HG02938 (cell line): ENCODE data around the gene SNX4.
"Not testable (repeated sequence)": the region's sequence is repeated elsewhere in the genome, so short reads cannot be mapped to it uniquely, and the experiment has no call there.

Experiments
- ATAC-seq: cut with Tn5 transposase; IDR thresholded peaks from one replicate; pipeline ENCODE4 v1.9.1; 2021; ENCODE audit warnings: mild to moderate bottlenecking, moderate library complexity; ENCODE audit not compliant: unreplicated experiment

SNX4 gene

GRCh38 chr3:125519678-125520562, at the start of gene SNX4:
Gene SNX4 (minus strand): TSS chr3:125520202. CDS start chr3:125520172, 30 bp downstream.
- peak; percentile 80 for ATAC-seq

GRCh38 chr3:125556314-125556713, 36.3 kb upstream of the SNX4 start:
- ATAC-seq, result no peak

GRCh38 chr3:125552401-125552800, 32.4 kb upstream of the SNX4 start:
- ATAC-seq, result no peak

GRCh38 chr3:125528920-125529319, 8.9 kb upstream of the SNX4 start:
- ATAC-seq, result no peak

GRCh38 chr3:125525153-125525552, 5.2 kb upstream of the SNX4 start:
- ATAC-seq, result no peak

- ATAC-seq, result not testable (repeated sequence)
These were observed 539 bp upstream of the SNX4 start for GRCh38 chr3:125520563-125520919.

GRCh38 chr3:125515421-125515820, 4.6 kb downstream of the SNX4 start:
- no peak for ATAC-seq

- no peak for ATAC-seq
These were observed 6.4 kb downstream of the SNX4 start for GRCh38 chr3:125513490-125514115.

GRCh38 chr3:125512135-125512920, 7.7 kb downstream of the SNX4 start:
- no peak for ATAC-seq

- ATAC-seq, result no peak
These were observed 8.4 kb downstream of the SNX4 start for GRCh38 chr3:125511420-125512118.

- no peak for ATAC-seq
These were observed 12.9 kb downstream of the SNX4 start for GRCh38 chr3:125507128-125507527.

GRCh38 chr3:125498630-125499029, 21.4 kb downstream of the SNX4 start:
- no peak for ATAC-seq

GRCh38 chr3:125496701-125497100, 23.3 kb downstream of the SNX4 start:
- no peak for ATAC-seq

GRCh38 chr3:125482406-125482805, 37.6 kb downstream of the SNX4 start:
- no peak for ATAC-seq

- ATAC-seq, result no peak
These were observed 38.2 kb downstream of the SNX4 start for GRCh38 chr3:125481786-125482185.

GRCh38 chr3:125481375-125481759, 38.6 kb downstream of the SNX4 start:
- not testable (repeated sequence) for ATAC-seq

- no peak for ATAC-seq
These were observed 39.2 kb downstream of the SNX4 start for GRCh38 chr3:125480656-125481374.

GRCh38 chr3:125479091-125479490, 40.9 kb downstream of the SNX4 start:
- no peak for ATAC-seq

- no peak for ATAC-seq
These were observed 41.7 kb downstream of the SNX4 start for GRCh38 chr3:125478326-125478725.

- no peak for ATAC-seq
These were observed 42.3 kb downstream of the SNX4 start for GRCh38 chr3:125477701-125478100.
